HG02884 (cell line): ENCODE measurements around the gene HOTAIR.

Experiments
- ATAC-seq: cut with Tn5 transposase; IDR thresholded peaks from one replicate; pipeline ENCODE4 v1.9.1; 2021; ENCODE audit warnings: mild to moderate bottlenecking, moderate library complexity; ENCODE audit not compliant: unreplicated experiment

The HOTAIR gene

GRCh38 chr12:53963005-53963404, 11.7 kb downstream of the HOTAIR start:
- no peak for ATAC-seq

GRCh38 chr12:53961025-53961761, 13.6 kb downstream of the HOTAIR start:
- no peak for ATAC-seq

GRCh38 chr12:53960187-53961024, 14.3 kb downstream of the HOTAIR start:
- no peak for ATAC-seq

DNA sequence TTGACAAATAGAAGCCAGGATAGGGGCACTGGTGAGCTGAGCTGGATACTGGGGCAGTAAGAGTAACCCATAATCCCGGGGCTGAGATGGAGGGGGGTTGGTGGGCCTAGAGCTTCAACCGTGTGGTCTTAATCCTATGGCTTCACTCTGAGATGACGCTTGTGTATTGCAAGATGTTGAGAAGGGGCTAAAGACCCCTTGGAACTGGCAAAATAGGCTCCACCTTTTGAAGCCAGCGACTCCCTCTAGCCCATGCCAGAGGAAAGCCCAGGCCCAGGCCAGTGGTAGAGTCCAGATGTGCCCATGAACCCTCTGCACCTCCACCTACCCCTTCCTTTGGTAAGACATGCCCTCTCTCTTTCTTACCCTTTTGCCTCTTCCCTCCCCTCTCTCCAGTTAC, 15.4 kb downstream of the HOTAIR start:
- ATAC-seq: no peak

GRCh38 chr12:53958128-53958527, 16.6 kb downstream of the HOTAIR start:
- no peak for ATAC-seq

DNA sequence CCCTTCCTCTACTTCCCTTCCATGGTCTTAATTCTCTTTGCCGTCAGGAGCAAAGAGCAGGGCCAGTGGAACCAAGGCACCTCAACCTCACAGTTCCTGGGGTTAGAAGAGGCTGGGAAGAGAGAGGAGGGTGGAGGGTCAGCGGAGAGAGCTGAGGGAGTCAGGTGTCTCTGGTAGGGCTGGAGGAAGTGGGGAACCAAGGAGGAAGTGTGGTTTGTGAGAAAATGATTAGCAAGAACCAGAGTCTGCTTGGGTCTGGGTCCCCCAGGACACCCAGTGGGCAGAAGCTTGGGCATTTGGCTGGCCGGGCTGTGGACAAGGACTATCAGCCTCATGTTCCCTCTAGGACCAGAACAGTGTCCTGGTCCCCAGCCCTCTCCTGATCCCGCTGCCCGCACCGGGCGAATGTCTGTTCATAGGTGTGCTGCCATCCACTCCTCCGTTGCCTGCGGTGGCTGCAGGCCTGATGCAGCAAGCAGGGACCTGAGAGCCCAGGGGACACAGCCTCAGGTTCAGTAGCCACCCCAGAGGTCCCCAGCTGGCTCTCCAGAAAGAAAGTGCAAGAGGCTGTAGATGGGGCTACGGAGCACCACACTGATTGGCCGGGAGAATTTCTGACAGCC, 17.7 kb downstream of the HOTAIR start:
- no peak for ATAC-seq

- ATAC-seq: no peak
Measured at GRCh38 chr12:53956251-53956887, 18.4 kb downstream of the HOTAIR start.

DNA sequence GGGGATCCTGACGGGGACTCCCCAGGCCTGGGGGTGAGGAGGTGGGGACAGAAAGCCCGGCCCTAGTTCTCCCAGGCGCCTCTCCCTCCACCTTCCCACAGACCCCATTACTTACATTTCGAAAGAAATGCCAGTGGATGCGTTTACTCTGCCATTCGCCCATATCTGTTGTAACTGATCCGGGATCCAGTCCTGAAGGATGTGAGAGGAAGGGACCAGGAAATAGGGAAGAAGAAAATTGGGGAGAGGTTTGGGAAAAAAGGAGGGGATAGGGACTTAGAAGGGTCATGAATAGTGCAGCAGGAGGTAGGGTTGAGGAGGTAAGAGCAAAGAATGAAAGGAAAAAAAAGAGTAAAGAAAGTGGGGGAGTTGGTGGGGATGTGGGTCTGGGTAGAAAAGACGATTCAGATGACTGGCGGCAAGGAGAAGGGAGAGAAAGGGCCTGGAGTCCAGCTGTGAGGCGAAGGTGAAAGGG, 18.9 kb downstream of the HOTAIR start:
- no peak for ATAC-seq

DNA sequence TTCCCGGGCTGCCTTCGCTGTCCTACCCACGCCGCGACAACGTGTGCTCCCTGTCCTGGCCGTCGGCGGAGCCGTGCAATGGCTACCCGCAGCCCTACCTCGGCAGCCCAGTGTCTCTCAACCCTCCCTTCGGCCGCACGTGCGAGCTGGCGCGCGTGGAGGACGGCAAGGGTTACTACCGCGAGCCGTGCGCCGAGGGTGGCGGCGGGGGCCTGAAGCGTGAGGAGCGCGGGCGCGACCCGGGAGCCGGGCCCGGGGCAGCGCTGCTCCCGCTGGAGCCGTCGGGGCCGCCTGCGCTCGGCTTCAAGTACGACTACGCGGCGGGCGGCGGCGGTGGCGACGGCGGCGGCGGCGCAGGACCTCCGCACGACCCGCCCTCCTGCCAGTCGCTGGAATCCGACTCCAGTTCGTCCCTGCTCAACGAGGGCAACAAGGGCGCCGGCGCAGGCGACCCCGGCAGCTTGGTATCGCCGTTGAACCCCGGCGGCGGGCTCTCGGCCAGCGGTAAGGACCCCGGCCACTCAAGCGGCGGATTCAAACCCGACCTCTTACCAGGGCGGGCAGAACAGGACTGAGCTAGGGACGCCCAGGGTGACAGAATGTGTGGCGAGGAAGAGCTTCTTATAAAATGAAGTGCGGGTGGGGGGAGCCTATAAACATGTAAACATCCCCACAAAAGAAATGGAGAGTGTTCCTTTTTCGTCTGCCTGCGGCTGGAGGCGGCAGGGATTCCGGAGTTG, 19.5 kb downstream of the HOTAIR start:
- ATAC-seq: no peak

GRCh38 chr12:53954694-53955035, 20.1 kb downstream of the HOTAIR start, which contains the start of gene HOXC12:
HOXC12 (plus strand) TSS chr12:53954903; CDS start chr12:53954930, 27 bp downstream.
- ATAC-seq: no peak

DNA sequence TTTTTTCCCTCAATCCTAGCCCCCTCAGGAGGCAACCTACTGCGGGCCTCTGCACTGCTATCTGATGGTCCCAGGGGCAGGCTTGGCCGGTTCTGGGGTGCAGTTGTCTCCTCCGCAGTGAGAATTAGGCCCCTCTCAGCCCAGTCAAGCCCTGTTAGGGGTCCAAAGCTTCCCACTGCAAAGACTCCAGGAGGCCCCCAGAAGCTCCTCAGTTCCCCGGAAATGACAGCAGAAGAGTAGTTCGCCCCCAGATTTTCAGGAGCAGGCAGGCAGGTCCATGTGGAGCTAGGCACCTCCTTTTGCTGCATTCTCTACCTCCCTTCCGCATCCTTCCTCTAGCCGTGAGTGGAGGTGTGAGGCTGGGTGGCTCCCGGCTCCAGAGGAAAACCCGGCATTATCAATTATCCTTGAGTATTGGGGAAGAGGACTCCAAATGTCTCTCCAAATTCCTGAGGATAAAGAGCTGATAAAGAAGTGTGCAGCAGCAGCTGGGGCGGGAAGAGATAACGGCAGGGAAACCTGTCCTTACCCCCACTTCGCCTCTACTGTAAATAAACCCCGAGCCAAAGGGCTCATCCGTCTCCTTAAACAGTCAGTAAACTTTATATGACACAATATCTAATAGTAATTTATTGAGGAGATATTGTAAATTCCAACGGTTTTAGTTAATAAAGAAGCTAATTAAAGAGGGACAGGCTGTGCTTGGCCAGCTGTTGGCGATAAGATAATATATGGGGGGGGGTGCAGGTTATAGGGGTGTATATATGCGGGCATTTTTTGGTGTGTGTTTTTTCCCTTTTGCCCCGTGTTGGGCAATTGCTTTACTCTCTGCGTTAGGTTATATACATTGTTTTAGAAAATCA, 20.7 kb downstream of the HOTAIR start:
- no peak for ATAC-seq

DNA sequence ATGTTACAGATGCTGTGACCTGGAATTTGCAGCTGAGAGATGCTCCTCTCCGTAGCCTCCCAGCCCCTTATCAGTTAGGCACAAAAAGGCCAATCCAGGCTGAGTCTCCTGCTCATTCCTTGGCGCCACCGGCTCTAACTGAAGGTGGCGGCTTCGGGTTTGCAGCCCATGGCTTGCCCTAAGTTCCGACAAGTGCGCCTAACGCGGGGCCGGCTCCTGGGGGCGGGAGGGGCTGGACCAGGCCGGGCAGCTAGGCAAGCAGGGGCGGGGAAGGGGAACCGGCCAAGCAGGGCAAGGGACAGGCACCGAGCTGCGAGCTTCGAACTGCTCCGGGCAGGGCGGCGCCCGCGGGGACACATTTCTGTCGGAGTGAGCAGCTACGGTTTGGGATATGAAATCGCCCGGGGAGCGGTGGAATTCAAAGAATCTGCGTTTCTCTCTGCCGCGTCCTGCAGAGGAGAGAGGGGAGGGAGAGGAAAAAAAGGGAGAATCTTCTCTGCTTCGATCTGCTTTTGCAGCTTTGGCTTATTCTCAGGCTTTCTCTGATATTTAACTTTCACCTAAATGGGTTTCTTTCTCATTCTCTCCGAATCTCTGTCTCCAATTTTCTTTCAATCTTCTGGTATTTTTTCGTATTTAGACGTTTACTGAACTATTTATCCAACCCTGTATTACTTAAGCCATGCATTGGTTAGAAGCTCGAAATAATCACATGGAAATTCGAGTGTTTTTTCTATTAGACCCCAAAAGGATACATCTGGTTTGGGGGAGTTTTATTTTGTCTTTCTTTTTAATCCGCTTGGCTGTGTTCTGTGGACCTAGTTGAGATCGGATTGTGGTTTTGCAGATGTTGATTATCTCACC, 21.7 kb downstream of the HOTAIR start:
- no peak for ATAC-seq

- ATAC-seq: no peak
Measured at GRCh38 chr12:53952335-53952694, 22.4 kb downstream of the HOTAIR start.

- ATAC-seq: no peak
Measured at GRCh38 chr12:53951577-53952334, 23.0 kb downstream of the HOTAIR start.

- ATAC-seq: no peak
Measured at GRCh38 chr12:53950789-53951576, 23.8 kb downstream of the HOTAIR start.

- ATAC-seq: no peak
Measured at GRCh38 chr12:53950437-53950773, 24.3 kb downstream of the HOTAIR start.
